ENCODE results near the gene RRAS2. TPM values are rescaled to one million over a fixed set of nuclear protein-coding genes. Genes with fewer than 3 reads are reported as not detected.

Gene RRAS2
- total RNA-seq, 1 donor from 2014 or later, result 51.9 TPM

DNA sequence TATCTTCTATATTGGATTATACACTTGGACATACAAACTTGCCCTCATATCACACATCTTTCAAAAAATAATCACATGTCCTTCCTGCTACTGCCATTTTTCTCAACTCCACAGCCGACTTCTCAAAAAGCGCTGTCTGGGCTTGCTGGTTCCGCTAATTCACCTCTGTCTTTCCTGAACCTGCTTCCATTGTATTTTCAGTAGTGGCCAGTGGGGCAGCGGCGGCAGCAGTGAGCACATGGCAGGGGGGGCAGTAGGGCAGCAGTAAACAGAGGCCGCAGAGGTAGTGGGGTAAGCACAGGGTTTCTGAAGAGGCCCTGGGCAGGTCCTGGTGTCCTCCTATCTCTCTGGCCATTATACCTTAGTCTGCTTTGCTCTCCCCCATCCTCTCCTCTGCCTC is 126.3 kb downstream of the RRAS2 start:
- H3K36me3 Mint-ChIP-seq, result no peaks in the 10 kb centered on the region
- DNase-seq (ENCODE audit: low spot score in 2 of 2, unreplicated experiment in 2 of 2), result no peak

DNA sequence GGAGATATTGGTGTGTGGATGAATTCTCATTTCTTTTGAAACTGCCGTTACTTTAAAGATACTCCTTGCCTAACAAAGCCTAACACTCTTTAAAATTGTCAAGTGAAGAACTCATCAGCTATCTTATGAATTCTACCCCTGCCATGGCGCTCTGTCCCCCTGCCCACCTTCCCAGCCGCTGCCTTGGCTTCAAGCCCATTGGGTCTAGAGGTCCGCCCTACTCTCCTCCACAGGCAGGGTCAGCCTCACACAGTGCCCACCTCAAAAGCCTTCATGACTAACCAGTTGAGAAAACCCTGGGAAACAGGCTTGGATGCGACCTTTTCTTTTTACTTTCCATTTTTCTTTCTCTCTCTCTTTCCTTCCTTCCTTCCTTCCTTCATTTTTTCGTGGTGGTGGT is 128.6 kb downstream of the RRAS2 start:
- H3K27me3 Mint-ChIP-seq (ENCODE audit: low read depth), result peaks cover 56% of the 10 kb centered on the region
- TF ChIP-seq, protein P1, sequence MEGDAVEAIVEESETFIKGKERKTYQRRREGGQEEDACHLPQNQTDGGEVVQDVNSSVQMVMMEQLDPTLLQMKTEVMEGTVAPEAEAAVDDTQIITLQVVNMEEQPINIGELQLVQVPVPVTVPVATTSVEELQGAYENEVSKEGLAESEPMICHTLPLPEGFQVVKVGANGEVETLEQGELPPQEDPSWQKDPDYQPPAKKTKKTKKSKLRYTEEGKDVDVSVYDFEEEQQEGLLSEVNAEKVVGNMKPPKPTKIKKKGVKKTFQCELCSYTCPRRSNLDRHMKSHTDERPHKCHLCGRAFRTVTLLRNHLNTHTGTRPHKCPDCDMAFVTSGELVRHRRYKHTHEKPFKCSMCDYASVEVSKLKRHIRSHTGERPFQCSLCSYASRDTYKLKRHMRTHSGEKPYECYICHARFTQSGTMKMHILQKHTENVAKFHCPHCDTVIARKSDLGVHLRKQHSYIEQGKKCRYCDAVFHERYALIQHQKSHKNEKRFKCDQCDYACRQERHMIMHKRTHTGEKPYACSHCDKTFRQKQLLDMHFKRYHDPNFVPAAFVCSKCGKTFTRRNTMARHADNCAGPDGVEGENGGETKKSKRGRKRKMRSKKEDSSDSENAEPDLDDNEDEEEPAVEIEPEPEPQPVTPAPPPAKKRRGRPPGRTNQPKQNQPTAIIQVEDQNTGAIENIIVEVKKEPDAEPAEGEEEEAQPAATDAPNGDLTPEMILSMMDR (IDR thresholded peaks at IDR 0.05; ENCODE audit: unreplicated experiment), result no peak
- no peaks in the 10 kb centered on the region for H3K4me1 Mint-ChIP-seq
- no peak overlapping the region for H3K4me3 Mint-ChIP-seq
- H3K27ac Mint-ChIP-seq, result no peak overlapping the region
- peaks cover 4% of the 10 kb centered on the region for H3K9me3 Mint-ChIP-seq
- no peak for DNase-seq (ENCODE audit: low spot score in 2 of 2, unreplicated experiment in 2 of 2)
- no peaks in the 10 kb centered on the region for H3K36me3 Mint-ChIP-seq

More for the DNA sequence above, 126.3 kb downstream of the RRAS2 start:
- TF ChIP-seq, protein P1 (IDR thresholded peaks at IDR 0.05; ENCODE audit: unreplicated experiment), result no peak
- Mint-ChIP-seq H3K27me3 (ENCODE audit: low read depth) (peaks cover 75% of the 10 kb centered on the region), H3K4me3 (no peak overlapping the region), H3K4me1 (no peaks in the 10 kb centered on the region), H3K9me3 (no peaks in the 10 kb centered on the region), H3K27ac (no peak overlapping the region)

DNA sequence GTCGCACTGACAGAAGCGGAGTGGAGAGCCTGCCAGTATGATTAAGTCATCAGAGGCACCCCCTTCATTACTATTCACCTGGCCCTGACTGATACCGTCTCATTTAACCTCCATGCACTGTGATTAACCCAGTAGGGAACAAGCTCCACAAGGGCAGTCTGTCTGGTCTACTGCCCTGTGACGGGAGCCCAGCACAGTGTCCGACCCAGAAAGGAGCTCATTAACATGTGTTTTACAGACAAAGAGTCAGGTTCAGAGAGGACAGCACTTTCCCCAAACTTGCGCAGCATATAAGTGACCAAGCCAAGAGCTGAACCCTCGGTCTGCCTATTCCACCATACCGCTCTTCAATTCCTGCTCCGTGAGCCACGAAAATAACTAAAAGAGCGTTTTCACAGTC is 129.5 kb downstream of the RRAS2 start:
- Mint-ChIP-seq H3K36me3 (no peaks in the 10 kb centered on the region), H3K27me3 (ENCODE audit: low read depth) (peaks cover 54% of the 10 kb centered on the region), H3K4me1 (no peaks in the 10 kb centered on the region), H3K27ac (no peak overlapping the region), H3K9me3 (peaks cover 4% of the 10 kb centered on the region), H3K4me3 (no peak overlapping the region)
- no peak for DNase-seq (ENCODE audit: low spot score in 2 of 2, unreplicated experiment in 2 of 2)
- TF ChIP-seq, protein P1 (IDR thresholded peaks at IDR 0.05; ENCODE audit: unreplicated experiment), result no peak

DNA sequence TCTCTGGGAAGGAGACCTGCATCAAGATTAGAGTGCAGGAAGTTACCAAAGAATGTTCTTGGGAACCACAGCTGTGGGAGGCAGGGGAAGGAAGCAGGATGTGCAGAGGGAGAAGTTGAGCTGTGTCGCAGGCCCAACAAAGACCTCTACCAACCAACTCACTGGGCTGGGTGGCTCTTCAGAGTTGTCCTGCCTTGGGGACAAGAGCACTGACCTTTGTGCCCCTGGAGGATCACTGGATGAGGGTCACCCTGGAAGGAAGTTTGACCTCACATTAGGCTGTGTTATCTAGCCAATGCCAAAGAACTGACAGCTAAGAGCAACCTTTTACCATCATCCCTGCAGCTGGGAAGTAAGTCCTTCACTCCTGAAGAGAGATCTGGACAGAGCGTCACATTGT is 130.6 kb downstream of the RRAS2 start:
- no peaks in the 10 kb centered on the region for H3K4me1 Mint-ChIP-seq

More for the DNA sequence above, 130.6 kb downstream of the RRAS2 start:
- Mint-ChIP-seq H3K36me3 (no peaks in the 10 kb centered on the region), H3K27ac (no peak overlapping the region), H3K4me3 (no peak overlapping the region), H3K9me3 (peaks cover 4% of the 10 kb centered on the region), H3K27me3 (ENCODE audit: low read depth) (peaks cover 58% of the 10 kb centered on the region)
- TF ChIP-seq, protein P1 (IDR thresholded peaks at IDR 0.05; ENCODE audit: unreplicated experiment), result no peak
- DNase-seq (ENCODE audit: low spot score in 2 of 2, unreplicated experiment in 2 of 2), result no peak

Other genes starting within 250 kb of the RRAS2 start
- 108 to 116 TPM (median 112 TPM) in 3 replicates for gene COPB1, start 140.6 kb upstream of the RRAS2 start, total RNA-seq
- gene PSMA1, start 161.2 kb upstream of the RRAS2 start, total RNA-seq, result 129 to 141 TPM (median 133 TPM) in 3 replicates